MG63 (cell line): ENCODE measurements around the gene PGK2. TPM values are rescaled to one million over a fixed set of nuclear protein-coding genes. Genes with fewer than 3 reads are reported as not detected.
"Not testable (repeated sequence)": the region's sequence is repeated elsewhere in the genome, so short reads cannot be mapped to it uniquely, and the experiment has no call there.

ENCODE experiments used
- DNase-seq: peaks from one replicate; pipeline ENCODE4 v3.0.0-alpha.2; 2020
- H3K27me3 ChIP-seq: fragments of 250-450 bp; sonication (Bioruptor Pico); 2 replicates; pipeline ENCODE4 v1.5.1; 2020; ENCODE audit warnings: mild to moderate bottlenecking, moderate library complexity
- H3K36me3 ChIP-seq: fragments of 250-450 bp; sonication (Bioruptor Pico); 2 replicates; pipeline ENCODE4 v1.5.1; 2020; ENCODE audit warnings: mild to moderate bottlenecking, moderate library complexity
- H3K4me3 ChIP-seq: fragments of 250-450 bp; sonication (Bioruptor Pico); 2 replicates; pipeline ENCODE4 v1.5.1; 2020; ENCODE audit warnings: mild to moderate bottlenecking, moderate library complexity
- H3K9me3 ChIP-seq: fragments of 250-450 bp; sonication (Bioruptor Pico); 2 replicates; pipeline ENCODE4 v1.5.1; 2020; ENCODE audit warnings: mild to moderate bottlenecking, moderate library complexity
- total RNA-seq: library from RNA; depleted of rRNA; stranded (reverse); fragments of >200 nt; shearing (Covaris generic); gene quantifications from 2 replicates; pipeline ENCODE4 v1.2.3, GENCODE V29; 2014; ENCODE audit warnings: low replicate concordance; rRNA removed

The PGK2 gene
- not detected in 2 replicates for total RNA-seq

DNA sequence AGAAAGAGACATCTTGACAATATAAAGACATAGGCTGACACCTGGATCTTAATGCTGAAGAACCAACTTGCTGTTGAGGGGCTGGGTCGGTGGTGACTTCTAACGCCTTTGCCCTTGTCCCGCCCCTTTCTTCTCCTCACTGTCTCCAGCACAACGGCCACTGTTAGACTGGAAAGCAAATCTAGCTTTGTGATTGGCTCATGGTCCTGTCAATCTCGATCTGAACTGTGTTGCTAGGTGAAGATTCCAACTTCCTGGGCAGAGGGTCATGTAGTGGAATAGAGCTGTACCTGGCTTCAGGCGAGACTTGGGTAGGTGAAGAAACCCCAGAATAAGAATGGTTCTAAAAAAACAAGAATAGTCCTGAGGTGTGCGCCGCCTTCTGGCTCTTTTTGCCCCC is at the start of gene PGK2:
PGK2 (minus strand) TSS at position 110 of the 400 bp plus-strand sequence; CDS start at position 12, 98 bp downstream.
- no peaks in the 10 kb centered on the region for H3K36me3 ChIP-seq
- peak; percentile 19 for DNase-seq

GRCh38 chr6:49835140-49835539 is 48.1 kb upstream of the PGK2 start:
- Histone ChIP-seq H3K9me3 (no peaks in the 10 kb centered on the region), H3K27me3 (no peaks in the 10 kb centered on the region), H3K36me3 (no peaks in the 10 kb centered on the region), H3K4me3 (no peak overlapping the region)
- DNase-seq, result no peak

More for the DNA sequence above, at the start of gene PGK2:
- no peaks in the 10 kb centered on the region for H3K9me3 ChIP-seq
- no peak within 1 kb of the TSS for H3K4me3 ChIP-seq
- no peaks in the 10 kb centered on the region for H3K27me3 ChIP-seq

GRCh38 chr6:49833386-49833785 is 46.3 kb upstream of the PGK2 start:
- DNase-seq, result no peak
- no peaks in the 10 kb centered on the region for H3K9me3 ChIP-seq
- no peaks in the 10 kb centered on the region for H3K36me3 ChIP-seq
- H3K4me3 ChIP-seq, result no peak overlapping the region
- H3K27me3 ChIP-seq, result no peaks in the 10 kb centered on the region

DNA sequence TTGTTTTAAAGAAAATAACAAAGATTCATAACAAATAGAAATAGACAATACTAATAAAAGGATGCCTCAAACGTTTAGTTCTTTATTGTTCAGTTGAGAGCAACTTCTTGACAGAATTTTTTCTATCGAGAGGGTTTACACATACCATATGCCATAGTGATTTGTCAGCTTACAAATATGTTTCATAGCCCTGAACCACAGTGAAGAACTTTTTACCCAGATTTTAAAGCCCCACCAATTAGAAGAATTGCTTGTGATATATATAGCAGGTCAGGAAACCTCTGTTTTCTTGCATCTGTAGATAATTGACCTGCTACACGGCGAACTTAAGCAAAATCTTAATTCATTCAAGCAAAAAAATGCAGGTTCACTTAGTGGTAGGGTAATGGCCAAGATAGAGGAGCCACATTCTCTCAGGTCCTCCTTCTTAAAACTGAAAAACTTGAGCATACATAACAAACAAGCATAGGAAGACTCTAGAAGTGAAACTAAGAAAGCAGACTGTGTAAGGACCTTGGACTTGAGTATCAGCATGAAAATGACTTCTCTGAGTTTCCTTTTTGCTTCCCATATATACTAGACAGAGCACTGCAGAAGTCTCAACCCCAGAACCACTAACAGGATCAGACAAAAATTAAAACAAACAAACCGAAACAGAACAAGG is 39.8 kb upstream of the PGK2 start:
- Histone ChIP-seq H3K27me3 (no peaks in the 10 kb centered on the region), H3K4me3 (peak overlapping the region; percentile 34), H3K36me3 (no peaks in the 10 kb centered on the region), H3K9me3 (no peaks in the 10 kb centered on the region)
- DNase-seq, result no peak

GRCh38 chr6:49815166-49815565 is 28.1 kb upstream of the PGK2 start:
- H3K9me3 ChIP-seq, result no peaks in the 10 kb centered on the region
- no peaks in the 10 kb centered on the region for H3K36me3 ChIP-seq
- no peak for DNase-seq
- H3K27me3 ChIP-seq, result no peaks in the 10 kb centered on the region
- no peak overlapping the region for H3K4me3 ChIP-seq

- Histone ChIP-seq H3K36me3 (no peaks in the 10 kb centered on the region), H3K4me3 (no peak overlapping the region), H3K9me3 (peaks cover 5% of the 10 kb centered on the region; the same call in 1 of the 2 replicates), H3K27me3 (no peaks in the 10 kb centered on the region)
- DNase-seq, result no peak
Measured at GRCh38 chr6:49813248-49813647, 26.2 kb upstream of the PGK2 start.

GRCh38 chr6:49806145-49806544 is 19.1 kb upstream of the PGK2 start:
- peaks cover 5% of the 10 kb centered on the region; the same call in 1 of the 2 replicates for H3K9me3 ChIP-seq
- H3K27me3 ChIP-seq, result no peaks in the 10 kb centered on the region; the same call in 1 of the 2 replicates
- no peaks in the 10 kb centered on the region for H3K36me3 ChIP-seq
- no peak for DNase-seq
- H3K4me3 ChIP-seq, result no peak overlapping the region

GRCh38 chr6:49805246-49805645 is 18.2 kb upstream of the PGK2 start:
- no peaks in the 10 kb centered on the region for H3K36me3 ChIP-seq
- DNase-seq, result no peak
- H3K27me3 ChIP-seq, result no peaks in the 10 kb centered on the region; the same call in 1 of the 2 replicates
- peaks cover 5% of the 10 kb centered on the region; the same call in 1 of the 2 replicates for H3K9me3 ChIP-seq
- no peak overlapping the region for H3K4me3 ChIP-seq

DNA sequence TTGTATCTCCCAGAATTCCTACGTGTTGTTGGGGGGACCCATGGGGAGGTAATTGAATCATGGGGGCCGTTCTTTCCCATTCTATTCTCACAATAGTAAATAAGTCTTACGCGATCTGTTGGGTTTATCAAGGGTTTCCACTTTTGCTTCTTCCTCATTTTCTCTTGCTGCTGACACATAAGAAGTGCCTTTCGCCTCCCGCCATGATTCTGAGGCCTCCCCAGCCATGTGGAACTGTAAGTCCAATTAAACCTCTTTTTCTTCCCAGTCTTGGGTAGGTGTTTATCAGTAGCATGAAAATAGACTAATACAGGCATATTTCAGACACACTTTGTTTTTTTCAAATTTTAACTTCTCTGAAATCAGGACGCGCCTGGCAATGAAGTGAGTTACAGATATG is 14.4 kb upstream of the PGK2 start:
- H3K27me3 ChIP-seq, result no peaks in the 10 kb centered on the region
- H3K9me3 ChIP-seq, result no peaks in the 10 kb centered on the region
- DNase-seq, result no peak
- H3K36me3 ChIP-seq, result no peaks in the 10 kb centered on the region
- H3K4me3 ChIP-seq, result no peak overlapping the region

DNA sequence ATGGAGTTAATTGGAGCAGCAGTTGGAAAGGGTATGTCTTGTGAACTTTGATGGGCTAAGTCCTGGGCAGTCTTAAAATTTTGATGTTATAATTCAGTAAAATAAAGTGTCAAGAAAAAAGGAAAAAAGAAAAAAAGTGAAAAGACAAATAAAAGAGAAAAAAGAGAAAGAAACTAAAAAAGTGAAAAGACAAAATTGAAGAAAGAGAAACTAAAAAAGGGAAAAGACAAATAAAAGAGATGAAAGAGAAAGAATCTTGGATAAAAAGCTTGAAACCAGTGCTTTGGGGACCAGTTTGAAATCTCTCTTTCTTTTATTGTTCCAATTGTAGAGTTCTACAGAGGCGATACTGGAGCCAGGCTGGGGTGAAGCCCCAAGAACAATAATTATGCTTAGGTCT is 12.0 kb upstream of the PGK2 start:
- no peaks in the 10 kb centered on the region for H3K9me3 ChIP-seq
- no peaks in the 10 kb centered on the region for H3K27me3 ChIP-seq
- no peak for DNase-seq
- no peaks in the 10 kb centered on the region for H3K36me3 ChIP-seq
- H3K4me3 ChIP-seq, result no peak overlapping the region

GRCh38 chr6:49796842-49797455 is 9.9 kb upstream of the PGK2 start:
- not testable (repeated sequence) for H3K36me3 ChIP-seq, DNase-seq, H3K27me3 ChIP-seq, H3K4me3 ChIP-seq, H3K9me3 ChIP-seq

GRCh38 chr6:49790341-49790740 is 3.3 kb upstream of the PGK2 start:
- no peaks in the 10 kb centered on the region for H3K9me3 ChIP-seq
- no peak overlapping the region for H3K4me3 ChIP-seq
- H3K36me3 ChIP-seq, result no peaks in the 10 kb centered on the region
- H3K27me3 ChIP-seq, result no peaks in the 10 kb centered on the region
- no peak for DNase-seq

GRCh38 chr6:49784272-49784671 is 2.8 kb downstream of the PGK2 start:
- H3K9me3 ChIP-seq, result no peaks in the 10 kb centered on the region
- no peak for DNase-seq
- no peak overlapping the region for H3K4me3 ChIP-seq
- no peaks in the 10 kb centered on the region for H3K27me3 ChIP-seq
- H3K36me3 ChIP-seq, result no peaks in the 10 kb centered on the region

GRCh38 chr6:49782725-49783124 is 4.4 kb downstream of the PGK2 start:
- no peak overlapping the region for H3K4me3 ChIP-seq
- no peaks in the 10 kb centered on the region for H3K27me3 ChIP-seq
- H3K9me3 ChIP-seq, result no peaks in the 10 kb centered on the region
- no peaks in the 10 kb centered on the region for H3K36me3 ChIP-seq
- no peak for DNase-seq

DNA sequence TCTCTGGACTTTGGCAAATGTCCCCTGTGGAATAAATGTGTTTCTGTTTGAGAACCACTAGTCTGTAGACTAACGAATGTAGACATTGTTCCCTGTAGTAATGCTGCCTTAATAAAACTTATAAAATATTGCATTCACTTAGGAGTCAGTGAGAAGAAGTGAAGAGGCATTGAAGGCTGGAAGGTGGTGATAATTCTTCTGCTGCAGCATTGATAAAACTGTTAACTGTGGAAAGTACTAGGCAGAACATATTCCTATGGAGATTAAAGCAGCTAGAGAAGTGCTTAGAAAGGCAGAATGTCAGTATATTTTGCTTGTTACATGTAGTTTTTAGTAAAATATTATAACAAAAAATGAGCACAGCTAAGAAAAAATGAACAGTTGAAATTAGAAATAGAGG is 4.8 kb downstream of the PGK2 start:
- H3K27me3 ChIP-seq, result no peaks in the 10 kb centered on the region
- H3K36me3 ChIP-seq, result no peaks in the 10 kb centered on the region
- no peaks in the 10 kb centered on the region for H3K9me3 ChIP-seq
- no peak overlapping the region for H3K4me3 ChIP-seq
- no peak for DNase-seq

DNA sequence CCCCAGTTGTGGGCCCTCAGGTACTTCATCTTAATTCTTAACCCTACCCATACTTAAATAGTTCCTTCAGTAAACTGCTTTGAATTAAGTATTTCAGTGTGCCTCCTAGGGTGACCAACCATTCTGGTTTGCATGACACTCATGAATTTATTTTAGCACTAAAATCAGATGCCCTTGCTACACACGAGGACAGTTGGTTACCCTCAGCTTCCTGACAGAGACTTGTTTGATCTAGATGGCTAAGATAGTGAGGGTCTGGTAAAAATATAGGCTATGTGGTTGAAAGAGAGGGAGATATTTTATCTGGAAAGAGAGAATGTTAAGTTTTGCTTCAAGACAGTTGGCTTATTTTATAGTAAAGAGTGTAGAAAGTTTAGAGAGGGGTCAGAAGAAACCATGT is 10.6 kb downstream of the PGK2 start:
- DNase-seq, result no peak
- Histone ChIP-seq H3K4me3 (no peak overlapping the region), H3K36me3 (no peaks in the 10 kb centered on the region), H3K27me3 (no peaks in the 10 kb centered on the region), H3K9me3 (no peaks in the 10 kb centered on the region)

DNA sequence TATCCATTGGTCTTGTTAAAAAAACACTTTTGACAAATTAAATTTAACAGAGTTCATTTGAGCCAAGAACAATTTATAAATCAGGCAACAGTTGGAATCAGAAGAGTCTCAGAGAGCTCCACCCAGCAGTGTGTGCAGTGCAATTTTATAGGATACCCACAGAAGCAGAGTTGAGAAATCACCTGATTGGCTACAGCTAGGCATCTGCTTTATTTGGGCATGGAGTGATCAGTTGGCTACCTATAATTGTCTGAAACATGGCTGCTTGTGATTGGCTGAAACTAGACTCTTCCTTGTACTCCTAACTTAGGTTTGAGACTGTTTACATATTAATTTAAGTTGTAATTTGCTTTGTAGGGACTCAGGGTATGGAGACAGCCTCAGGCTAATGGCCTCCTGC is 12.0 kb downstream of the PGK2 start:
- Histone ChIP-seq H3K4me3 (no peak overlapping the region), H3K36me3 (no peaks in the 10 kb centered on the region), H3K9me3 (no peaks in the 10 kb centered on the region), H3K27me3 (no peaks in the 10 kb centered on the region)
- no peak for DNase-seq

DNA sequence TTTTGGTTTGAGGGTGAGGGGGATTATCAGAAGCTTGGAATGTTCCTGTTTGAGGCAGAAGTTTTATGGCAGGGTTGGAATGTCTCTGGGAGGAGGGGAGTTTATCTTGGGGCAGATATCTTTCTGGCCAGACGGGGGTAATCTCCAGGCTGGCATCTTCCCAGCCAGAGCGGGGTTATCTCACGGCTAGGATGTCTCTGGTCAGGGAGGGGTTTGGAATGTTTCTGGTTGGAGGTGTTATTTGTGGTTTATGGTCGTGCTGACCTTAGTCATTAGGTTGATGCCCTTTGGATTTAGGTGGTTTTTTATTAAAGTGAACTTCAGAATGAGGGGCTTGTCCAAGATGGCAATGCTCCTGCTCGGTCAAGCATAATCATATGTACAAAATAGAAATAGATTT is 14.8 kb downstream of the PGK2 start:
- no peaks in the 10 kb centered on the region for H3K36me3 ChIP-seq
- no peak overlapping the region for H3K4me3 ChIP-seq
- DNase-seq, result no peak
- 0 out of 2 replicates have a peak, but pooled peaks cover 2% of the 10 kb centered on the region for H3K27me3 ChIP-seq
- H3K9me3 ChIP-seq, result no peaks in the 10 kb centered on the region
